SHP77 treated with DMSO at 0.1 percent for 48 hours (cell line): ENCODE data around the gene BAMBI.
A peak's percentile ranks its signal among the peaks of the same experiment; 100 is the strongest.
"Not testable (repeated sequence)": the region's sequence is repeated elsewhere in the genome, so short reads cannot be mapped to it uniquely, and the experiment has no call there.

Source experiments
- DNase-seq: peaks from one replicate; lab custom pipeline; 2025; lab: John Stamatoyannopoulos, UW

BAMBI gene, protein sequence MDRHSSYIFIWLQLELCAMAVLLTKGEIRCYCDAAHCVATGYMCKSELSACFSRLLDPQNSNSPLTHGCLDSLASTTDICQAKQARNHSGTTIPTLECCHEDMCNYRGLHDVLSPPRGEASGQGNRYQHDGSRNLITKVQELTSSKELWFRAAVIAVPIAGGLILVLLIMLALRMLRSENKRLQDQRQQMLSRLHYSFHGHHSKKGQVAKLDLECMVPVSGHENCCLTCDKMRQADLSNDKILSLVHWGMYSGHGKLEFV

DNA sequence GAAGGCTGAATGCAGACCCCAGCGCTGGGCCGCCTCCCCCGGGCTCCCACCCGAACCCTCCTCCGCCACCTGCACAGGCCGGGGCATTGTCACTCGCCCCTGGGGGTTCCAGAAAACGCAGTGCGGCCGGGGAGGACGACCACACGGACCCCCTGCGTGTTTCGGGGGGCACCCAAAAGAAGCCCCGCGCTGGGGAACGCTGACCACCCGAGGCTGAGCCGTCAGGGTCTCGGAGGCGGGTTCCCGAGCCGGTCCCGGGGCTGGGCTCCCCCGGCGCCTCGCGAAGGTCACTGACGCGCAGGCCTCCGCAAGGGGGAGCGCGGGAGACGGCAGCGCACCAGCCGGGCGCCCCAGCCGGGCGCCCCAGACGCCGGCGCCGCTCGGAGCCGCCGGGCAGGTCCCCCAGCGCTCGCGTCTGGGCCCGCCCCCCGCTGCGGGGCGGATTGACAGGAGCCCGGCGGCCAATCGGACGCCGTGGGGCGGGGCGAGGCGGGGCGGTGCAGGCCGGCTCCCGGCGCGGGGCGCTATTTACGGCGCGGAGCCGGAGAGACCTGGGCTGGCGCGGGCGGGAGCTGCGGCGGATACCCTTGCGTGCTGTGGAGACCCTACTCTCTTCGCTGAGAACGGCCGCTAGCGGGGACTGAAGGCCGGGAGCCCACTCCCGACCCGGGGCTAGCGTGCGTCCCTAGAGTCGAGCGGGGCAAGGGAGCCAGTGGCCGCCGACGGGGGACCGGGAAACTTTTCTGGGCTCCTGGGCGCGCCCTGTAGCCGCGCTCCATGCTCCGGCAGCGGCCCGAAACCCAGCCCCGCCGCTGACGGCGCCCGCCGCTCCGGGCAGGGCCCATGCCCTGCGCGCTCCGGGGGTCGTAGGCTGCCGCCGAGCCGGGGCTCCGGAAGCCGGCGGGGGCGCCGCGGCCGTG lies at the start of gene BAMBI:
Gene BAMBI, plus strand, starts transcription at position 554 of the 920 bp plus-strand sequence. CDS start 377 bp downstream, outside the sequence.
- peak; percentile 46 for DNase-seq

DNA sequence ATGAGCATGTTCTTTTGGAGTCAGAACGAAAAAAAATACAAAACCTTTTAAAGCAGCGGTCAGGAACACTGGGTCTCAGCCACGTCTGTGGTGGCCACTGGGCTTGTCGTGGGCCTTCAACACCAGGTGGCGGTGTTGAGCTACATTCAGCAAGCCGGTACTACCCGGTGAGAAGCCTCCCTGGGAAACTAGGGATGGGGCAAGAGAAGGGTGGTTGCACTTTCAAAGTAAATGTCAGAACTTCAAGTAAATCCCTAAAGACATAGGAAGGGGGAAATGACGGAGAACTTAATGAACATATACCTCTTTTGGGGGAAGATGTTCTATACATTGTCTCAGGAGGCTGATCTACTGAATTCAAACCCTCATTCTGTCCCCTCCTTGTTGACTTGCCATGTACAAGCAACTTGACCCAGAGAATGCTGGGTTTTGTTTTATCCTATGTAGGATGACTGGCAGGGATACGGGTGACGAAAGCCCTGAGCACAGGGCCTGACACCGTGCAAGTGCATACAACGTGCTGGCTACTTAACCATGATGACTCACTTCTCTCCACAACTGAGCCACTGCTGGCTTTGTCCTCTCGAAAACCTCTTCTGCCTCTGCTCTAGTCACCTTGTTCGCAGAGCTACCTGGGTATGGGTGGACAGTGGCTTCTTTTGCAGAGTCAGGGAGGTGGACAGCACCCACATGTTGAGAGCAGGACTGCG lies 49.0 kb upstream of the BAMBI start:
- peak; percentile 21 for DNase-seq

DNA sequence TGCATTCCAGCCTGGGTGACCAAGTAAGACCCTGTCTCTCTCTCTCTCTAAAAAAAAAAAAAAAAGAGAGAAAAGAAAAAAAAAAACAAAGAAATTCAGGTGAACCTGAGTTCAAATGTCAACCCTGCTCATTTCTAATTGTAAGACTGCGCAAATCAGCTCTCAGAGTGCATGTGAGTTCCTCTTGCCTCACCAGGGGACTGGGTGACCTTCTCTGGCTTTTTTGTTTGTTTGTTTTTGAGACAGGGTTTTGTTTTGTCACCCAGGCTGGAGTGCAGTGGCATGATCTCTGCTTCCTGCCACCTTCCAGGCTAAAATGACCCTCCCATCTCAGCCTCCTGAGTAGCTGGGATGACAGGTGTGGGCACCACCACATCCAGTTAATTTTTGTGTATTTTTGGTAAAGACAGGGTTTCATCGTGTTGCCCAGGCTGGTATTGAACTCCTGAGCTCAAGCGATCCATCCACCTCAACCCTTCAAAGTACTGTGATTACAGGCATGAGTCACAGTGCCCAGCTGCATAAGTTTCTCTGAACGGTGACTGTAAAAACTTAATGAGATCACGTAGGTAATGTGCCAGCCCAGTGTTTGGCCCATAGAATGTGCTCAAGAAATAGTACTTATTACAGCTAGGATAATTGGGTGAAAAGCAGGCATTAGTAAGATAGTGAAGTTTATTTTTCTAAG lies 45.3 kb upstream of the BAMBI start:
- DNase-seq = no peak

DNA sequence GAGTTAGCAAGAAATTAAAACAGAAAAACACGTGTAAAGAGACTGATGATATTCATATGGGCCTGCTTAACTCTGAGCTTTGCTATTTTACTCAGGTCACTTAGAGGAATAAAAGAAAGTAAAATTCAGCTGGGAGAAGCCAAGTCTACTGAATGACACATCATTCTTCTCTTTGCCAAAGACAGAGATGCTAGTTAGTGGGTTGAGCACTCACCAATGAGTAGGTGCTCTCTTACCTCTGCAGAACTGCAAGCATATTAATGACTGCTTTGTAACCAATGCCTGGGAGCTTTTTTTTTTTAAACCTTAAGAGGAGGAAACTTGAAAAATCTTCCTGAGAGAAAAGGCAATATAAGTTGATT lies 44.8 kb upstream of the BAMBI start:
- DNase-seq = no peak

DNA sequence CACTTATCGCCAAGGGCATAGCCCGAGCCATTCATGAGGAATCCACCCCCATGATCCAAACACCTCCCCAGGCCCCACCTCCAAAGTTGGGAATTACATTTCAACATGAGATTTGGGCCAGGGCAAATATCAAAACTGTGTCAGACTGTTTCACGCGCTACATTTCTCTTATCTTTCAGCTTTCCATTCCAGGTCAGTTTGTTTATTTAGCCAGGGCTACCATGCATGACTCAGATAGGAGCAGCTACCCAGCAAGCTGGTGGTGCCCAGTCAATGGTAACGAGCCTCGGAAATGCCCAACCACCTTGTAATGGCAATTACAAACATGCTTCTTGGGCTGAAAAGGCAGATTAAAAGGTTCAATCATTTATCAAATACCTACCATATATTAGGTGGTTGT lies 43.6 kb upstream of the BAMBI start:
- DNase-seq = no peak

DNA sequence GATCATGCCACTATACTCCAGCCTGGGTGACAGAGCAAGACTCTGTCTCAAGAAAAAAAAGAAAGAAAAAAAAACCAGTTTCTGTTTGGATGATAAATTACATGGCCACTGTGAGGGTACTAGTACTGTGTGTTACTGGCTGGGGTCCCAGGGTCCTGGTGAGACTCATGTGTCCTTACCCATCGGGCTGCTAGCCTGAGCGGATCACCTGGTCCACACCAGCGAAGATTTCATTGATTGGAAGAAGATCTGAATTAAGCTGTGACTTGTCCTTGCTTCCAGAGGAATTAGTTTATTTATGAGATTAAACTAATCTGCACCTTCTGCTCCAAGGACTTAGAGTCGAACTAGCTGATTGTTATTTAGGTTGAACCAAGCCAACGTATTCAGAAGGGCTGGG lies 40.0 kb upstream of the BAMBI start:
- no peak for DNase-seq

DNA sequence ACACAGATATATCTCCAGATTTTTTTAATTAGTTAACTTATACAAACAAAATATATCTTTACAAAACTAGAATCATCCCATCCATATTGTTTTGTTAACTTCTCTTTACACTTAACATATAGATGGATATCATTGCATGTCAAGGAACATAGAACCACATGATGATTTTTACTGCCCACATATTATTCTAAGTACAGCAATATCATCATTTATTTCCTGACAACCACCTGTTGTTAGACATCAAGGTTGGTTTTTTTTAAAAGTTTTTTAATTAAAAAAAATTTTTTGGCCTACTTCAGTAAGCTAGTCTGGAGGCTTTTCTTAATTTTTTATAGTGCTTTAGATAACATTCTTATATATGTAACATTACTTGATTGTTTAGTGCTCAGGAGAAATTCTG lies 38.9 kb upstream of the BAMBI start:
- no peak for DNase-seq

DNA sequence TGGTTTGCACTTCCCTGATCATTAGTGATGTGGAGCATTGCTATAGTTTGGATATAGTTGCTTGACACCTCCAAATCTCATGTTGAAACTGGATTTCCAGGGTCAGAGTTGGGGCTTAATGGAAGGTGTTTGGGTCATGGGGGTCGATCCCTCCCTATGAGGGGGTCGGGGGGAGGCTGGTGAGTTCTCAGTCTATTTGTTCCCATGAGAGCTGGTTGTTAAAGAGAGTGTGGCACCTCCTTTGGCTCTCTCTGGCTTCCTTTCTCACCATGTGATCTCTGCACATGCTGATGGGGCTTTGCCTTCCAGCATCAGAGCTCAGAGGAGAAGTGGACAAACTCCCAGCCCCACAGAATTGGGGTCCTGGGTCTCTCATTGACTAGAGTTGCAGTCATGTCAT lies 36.8 kb upstream of the BAMBI start:
- no peak for DNase-seq

DNA sequence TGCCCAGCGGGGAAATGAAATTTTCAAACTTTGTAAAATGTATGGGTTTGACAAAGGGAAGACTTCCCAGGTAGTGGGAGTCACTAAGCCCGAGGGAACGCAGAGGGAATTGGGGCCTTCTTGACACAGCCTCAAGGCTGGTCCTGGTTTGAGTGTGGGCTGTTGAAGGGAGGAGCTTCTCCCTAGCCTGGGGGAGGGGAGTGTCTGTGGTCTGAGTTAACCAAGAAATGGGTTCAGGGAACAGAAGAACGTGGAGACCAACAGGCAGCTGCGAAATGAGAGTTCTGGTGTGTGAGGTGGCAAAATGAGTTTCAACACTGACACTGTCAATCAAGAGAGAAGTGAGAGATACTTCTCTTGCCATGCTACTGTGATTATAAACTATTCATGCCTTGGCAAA lies 32.7 kb upstream of the BAMBI start:
- DNase-seq = no peak

DNA sequence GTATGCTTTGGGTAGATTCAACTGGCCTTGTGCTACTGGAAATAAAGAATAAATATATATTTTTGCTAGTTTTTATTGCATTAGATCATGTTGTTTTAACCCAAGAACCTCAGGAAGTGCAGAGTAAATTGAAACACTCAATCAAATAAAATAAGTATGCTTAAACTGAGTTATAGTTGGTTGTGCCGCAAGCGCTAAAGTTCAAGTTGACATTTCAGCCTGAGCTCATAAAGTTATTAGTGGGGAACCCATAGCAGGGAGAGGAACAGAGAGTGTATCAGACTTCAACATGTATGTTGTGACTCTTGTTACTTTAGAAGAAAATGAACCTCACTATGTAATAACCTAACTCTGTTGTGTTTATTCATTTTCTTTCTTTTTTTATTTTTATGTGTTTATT lies 25.2 kb upstream of the BAMBI start:
- DNase-seq = no peak

DNA sequence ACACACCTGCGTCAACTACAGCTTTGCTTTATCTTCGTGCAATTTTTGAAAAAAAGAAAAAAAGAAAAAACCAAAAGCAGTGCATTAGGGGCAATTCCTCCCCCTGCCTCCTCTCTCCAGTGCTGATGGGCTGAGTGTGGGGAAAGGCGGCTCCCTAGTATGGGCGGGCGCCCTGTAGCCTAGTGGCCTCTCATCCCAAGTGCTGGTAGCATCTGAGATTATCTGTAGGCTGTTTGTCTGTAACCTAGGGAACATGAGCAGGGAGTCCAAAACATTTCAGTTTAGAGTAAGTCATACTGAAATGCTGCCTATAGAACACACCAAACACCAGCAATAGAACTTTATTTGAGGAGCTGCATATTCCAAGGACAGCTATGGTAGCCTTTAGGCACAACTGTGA lies 24.6 kb upstream of the BAMBI start:
- DNase-seq = no peak

DNA sequence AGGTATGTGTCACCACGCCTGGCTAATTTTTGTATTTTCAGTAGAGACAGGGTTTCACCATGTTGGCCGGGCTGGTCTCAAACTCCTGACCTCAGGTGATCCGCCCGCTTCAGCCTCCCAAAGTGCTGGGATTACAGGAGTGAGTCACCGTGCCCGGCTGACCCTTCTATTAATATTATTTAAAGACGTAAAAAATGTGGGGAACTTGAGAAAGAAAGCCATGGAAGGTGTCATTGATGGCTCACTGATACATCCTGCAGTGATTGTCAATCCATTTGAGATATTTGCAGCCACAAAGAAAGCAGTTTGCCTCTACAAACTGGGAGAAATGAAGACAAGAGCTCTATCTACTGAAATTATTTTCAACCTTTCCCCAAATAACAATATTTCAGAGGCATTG lies 18.5 kb upstream of the BAMBI start:
- not testable (repeated sequence) for DNase-seq

DNA sequence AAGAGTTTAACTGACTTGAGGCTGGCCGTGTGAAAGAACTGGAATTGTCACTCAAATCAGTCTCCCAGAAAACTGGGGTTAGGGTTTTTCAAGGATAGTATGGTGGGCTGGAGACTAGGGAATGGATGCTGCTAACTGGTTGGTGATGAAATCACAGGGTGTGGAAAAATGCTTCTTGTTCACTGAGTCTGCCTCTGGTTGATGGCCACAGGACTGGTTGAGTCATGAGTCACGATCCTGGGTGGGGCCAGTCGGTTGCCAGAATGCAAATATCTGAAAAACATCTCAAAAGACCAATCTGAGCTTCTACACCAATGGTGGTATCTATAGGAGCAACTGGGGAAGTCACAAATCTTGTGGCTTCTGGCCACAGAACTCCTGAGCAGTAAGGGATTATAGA lies 16.3 kb upstream of the BAMBI start:
- no peak for DNase-seq

DNA sequence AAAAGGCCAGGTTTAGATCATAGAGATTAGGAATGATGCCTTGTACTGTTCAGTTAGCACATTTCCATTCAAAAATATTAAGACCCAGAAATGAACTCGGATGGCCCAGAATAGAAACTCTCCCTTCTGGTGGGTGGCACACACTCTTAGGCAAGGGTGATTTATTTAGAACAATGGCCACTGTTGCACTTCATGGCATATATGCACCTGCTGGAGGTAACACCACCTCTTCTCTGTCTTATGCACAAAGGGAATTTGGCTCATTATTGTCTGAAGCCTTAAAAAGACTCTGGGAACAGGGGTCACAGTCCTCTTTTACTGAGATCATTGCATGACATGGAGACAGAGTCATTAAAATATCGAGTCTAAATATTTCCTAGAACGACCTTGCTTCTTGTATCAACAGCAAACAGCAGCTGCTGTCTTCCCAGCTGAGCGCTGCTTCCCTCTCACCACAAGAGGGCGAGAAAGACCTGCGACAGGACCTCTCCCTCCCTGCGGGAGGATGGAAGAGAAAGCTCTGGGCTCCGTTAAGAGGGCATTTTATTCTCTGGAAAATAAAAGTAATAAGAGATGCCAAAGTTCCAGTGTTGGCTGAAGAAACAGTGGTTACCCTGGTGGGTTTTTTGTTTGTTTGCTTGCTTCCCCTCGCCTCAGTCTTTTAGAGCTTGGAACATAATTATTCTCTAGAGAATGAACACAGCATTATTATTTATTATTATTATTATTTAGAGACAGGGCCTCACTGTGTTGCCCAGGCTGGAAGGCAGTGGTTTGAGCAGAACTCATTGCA lies 13.5 kb upstream of the BAMBI start:
- peak; percentile 34 for DNase-seq

DNA sequence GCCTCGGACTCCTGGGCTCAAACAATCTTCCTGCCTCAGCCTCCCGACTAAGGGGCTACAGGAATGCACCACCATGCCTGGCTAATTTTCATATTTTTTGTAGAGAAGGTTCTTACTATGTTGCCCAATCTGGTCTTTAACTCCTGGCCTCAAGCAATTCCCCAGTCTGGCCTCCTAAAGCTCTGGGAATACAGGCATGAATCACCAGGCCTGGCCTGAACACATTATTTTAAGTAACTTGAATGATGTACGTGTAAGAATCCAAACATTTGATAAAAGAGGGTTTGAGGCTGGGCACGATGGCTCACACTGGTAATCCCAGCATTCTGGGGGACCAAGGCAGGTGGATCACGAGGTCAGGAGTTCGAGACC lies 13.0 kb upstream of the BAMBI start:
- DNase-seq = no peak

DNA sequence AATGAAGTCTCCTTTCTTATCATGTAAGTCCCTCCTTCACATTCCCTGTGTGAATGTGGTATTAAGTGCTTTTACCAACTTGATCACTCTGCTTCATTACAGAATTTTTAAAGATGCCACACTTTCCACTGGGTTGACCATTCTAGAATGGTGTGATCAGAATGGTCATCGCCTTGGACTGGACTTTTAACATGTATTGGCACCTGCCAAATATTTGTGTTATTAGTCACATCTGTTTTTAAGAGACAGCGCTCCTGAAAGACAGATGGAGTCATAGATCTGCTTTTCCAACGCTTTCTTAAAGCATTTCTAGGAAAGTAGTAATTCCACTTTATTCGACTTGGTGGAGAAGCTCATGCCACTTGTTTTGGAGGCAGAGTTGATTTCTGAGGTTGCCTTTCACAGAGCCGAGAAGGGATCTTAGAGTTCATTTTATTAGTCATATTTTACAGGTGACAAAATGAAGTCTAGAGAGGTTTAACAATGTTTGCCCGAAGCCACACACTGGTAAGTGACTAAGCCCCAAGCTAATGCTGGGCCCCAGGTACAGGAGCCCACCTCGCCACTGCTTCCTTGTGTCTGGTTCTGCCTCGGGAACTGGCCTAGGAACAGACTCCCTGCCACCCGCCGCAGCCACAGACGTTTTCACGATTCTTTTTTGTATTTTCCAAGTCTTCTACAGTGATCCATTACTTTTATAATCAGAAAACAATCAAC lies 10.4 kb upstream of the BAMBI start:
- no peak for DNase-seq

DNA sequence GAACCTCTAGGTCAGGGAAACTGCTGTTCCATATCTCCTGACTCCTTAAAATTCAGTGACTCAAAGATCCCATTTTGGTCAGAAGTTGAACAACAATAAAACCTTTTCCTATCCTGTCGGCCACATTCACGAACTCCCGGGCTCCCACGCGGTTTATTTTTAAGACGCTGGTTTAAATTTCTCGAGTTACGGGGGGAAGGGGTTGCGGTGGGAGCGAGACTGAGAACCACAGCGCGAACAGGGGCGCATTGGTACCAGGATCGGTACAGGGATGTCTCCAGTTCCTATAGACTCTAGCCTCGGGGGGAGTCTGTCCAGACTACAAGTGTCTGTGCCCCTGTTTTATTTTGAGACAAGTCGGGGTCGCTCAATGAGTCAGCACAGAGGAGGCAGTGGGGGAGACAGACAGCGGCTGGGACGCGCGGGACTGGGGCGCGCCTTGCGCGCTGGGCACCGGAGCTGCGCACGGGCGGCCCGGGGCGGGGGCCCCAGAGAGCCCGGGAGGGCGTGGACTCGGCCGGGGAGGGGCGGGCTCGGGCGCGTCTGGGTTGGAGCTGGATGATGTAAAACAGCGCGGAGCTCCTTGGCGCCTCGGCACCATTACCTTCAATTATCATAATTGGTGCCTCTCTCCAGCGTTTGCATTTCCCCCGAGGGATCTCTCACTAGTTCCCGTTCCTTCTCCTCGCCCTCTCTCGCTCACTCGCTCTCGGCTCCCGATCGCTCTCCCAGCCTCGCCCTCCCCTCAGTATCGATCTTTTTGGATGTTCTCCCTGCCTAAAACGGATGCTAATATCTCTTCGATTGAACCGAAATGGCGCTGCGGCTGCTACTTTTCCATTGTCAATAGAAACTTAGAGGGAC lies 8.7 kb upstream of the BAMBI start:
- no peak for DNase-seq

DNA sequence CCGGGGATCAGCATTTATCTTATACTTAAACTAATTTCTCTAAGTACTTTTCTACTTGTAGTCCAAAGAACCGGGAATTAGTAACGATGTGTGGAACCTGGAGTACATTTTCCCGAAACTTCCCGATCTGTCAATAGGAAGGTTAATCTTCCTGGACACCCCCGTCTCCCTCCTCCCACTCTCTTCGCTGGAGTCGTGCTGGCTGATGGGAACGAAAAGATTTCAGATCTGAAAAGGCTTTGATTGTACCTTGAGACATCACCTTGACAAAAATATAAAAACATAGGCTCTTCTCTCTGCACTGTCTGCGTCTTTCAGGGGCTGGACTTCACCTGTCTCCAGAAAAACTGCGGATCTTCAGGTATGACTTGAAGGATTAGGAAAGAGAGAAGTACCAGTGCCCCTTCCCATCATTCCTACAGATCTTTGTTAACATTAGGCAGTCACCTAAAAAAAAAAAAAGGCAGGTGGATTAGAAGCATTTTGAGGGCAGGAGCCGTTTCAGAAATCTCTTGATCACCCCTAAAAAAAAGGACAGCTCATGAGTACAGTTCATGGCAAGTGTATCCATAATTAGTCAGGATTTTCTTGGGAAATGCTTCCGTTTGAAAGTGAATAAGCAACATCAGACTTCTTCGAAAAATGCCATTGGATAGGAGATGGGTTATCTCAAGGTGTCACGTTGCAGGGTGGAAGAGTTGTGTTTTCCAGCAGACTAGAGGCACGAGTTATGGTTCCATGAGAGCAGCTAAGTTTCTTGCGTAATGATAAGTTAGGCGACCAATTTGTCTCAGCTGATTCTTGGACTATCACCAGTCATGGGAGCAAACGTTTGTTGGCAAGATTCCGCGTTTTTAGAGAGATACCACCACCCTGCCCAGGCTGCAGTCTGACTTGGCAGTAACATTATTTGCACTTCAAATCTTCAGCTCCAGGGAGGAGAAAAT lies 7.8 kb upstream of the BAMBI start:
- no peak for DNase-seq

DNA sequence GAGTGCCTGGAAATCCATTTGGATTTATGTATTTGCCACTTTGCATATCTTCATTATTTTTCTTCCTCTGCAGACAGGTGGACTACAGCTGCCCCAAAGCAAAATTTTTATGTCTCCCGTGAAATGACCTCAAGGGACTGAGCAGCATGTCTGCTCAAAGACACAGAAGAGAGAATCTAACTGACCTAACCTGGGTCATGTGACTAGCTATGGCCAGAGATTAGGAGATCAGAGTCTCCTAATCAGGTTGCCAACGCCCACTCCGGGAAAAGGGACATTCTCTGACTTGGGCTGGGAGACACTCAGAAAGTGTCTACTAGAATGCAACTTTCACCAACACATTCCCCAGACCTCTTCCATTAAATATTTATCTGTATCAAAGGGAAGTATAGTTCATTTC lies 2.5 kb upstream of the BAMBI start:
- no peak for DNase-seq
